LNCAP (cell line): Measurements from ENCODE around the gene NLRP9.

Experiments used
- CTCF ChIP-seq: fragments of 450-650 bp; IDR thresholded peaks from 2 replicates; pipeline ENCODE4 v1.5.1; 2017; ENCODE audit warnings: mild to moderate bottlenecking

NLRP9 gene

GRCh38 chr19:55676383-55676782 lies 61.8 kb downstream of the NLRP9 start:
- peak; percentile 50; the same call in 1 of the 2 replicates for TF ChIP-seq CTCF

GRCh38 chr19:55675661-55676354 lies 62.4 kb downstream of the NLRP9 start:
- no peak for TF ChIP-seq CTCF

GRCh38 chr19:55674841-55675660 lies 63.2 kb downstream of the NLRP9 start, which contains the start of gene EPN1:
EPN1 (plus strand) TSS chr19:55675226; CDS start chr19:55678628, 3,402 bp downstream.
- TF ChIP-seq CTCF = no peak

GRCh38 chr19:55674459-55674840 lies 63.8 kb downstream of the NLRP9 start:
- no peak for TF ChIP-seq CTCF

DNA sequence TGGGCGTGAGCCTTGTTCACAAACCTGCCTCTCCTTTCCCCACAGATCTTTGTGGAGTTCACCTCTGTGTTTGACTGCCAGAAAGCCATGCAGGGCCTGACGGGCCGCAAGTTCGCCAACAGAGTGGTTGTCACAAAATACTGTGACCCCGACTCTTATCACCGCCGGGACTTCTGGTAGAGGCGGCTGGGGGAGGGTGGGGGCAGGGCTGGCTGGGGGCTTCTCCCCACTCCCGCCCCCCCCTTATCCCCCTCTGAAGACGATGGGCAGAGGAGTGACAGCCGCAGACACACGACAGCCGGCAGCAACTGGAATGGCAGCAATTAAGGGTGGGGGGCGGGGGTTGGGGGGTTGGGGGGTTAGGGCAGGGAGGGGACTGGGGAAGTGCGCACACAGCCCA lies 64.3 kb downstream of the NLRP9 start:
- no peak for TF ChIP-seq CTCF

DNA sequence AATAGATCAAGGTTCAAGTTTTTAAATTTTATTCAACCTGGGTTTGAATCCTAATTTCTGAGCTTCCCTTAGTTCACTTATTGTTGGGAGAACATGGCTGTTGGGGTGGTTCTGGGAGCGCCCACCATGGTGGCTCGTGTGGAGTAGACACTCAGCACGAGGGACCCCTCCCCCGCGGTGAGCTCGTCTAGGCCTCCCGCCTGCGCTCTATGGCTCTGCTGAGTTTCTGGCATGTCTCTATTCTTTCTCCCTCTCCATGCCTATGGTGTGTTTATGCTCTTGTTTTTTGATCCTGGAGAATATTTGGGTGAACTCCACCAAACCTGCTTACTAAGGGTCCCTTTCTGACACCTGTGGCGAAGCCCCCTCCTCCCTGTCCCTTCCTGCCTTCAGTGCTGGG lies 64.7 kb downstream of the NLRP9 start:
- TF ChIP-seq CTCF = no peak

DNA sequence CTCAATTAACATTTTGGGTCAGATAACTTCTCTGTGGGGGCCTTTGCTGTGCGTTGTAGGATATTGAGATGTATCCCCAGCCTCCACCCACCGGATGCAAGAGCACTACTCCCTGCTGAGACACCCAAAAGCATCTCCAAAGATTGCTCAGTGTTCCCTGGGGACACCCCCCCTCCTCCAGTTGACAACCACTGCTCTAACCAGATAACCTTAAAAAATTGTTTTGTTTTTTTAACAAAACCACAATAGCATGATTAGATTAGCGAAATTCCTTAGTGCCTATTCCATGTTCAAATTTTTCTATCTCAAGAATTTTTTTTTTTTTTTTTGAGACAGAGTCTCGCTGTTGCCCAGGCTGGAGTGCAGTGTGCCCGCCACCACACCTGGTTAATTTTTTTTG lies 65.8 kb downstream of the NLRP9 start:
- no peak for TF ChIP-seq CTCF
